Endothelial cell of umbilical vein (primary cell): ENCODE data around the gene NPTX1. TPM values are rescaled to one million over a fixed set of nuclear protein-coding genes. Genes with fewer than 3 reads are reported as not detected.

Experiments
- BruUV-seq: library from RNA; stranded (reverse); fragments of 400-500 nt; replicated peaks from 2 replicates; lab custom pipeline; 2021; lab: Mats Ljungman, UMichigan
- CTCF ChIA-PET: fragments of 300-600, 350-600 bp; sonication (Branson Sonifier 250); formaldehyde crosslinking; loops from one replicate; lab custom pipeline; 2021; ENCODE audit warnings: antibody characterized with exemption, inconsistent platforms; lab: Charles Lee
- POLR2A ChIA-PET: fragments of 300-600, 350-600 bp; sonication (Branson Sonifier 250); formaldehyde crosslinking; loops from one replicate; lab custom pipeline; 2021; ENCODE audit warnings: antibody characterized with exemption, inconsistent platforms; lab: Charles Lee
- DNase-seq: peaks from one replicate; pipeline ENCODE4 v3.0.0-alpha.2; 2011; ENCODE audit warnings: low read depth, low spot score
- FAIRE-seq: peaks from 2 replicates; lab custom pipeline; 2011; peaks lifted over from hg19 to GRCh38; lab: Jason Lieb, UNC
- H2AFZ ChIP-seq: 2 replicates; pipeline ENCODE4 v1.6.0; 2012; ENCODE audit warnings: low read depth, low read length, control low read depth, inconsistent platforms
- H3K27ac ChIP-seq: 2 replicates; pipeline ENCODE4 v1.5.1; 2011; ENCODE audit warnings: low read depth, mild to moderate bottlenecking, control low read depth, low read length, moderate library complexity; ENCODE audit not compliant: insufficient read depth
- H3K27me3 ChIP-seq, 2 experiments: 2 replicates each; pipeline versions ENCODE4 v1.6.0 to v1.6.1; 2011; ENCODE audit warnings: low read length in 2 of 2, mixed read lengths in 1 of 2; ENCODE audit not compliant: control insufficient read depth in 2 of 2, insufficient read depth in 2 of 2
- H3K36me3 ChIP-seq, 2 experiments: 2 replicates in 1 of 2; 3 replicates in 1 of 2; pipeline ENCODE4 v1.5.1; 2011; ENCODE audit warnings: low read length in 2 of 2, mild to moderate bottlenecking in 1 of 2, moderate library complexity in 1 of 2; ENCODE audit not compliant: control insufficient read depth in 2 of 2, insufficient read depth in 2 of 2; ENCODE audit errors: extremely low read depth in 1 of 2
- H3K4me1 ChIP-seq: 3 replicates; pipeline ENCODE4 v1.5.1; 2011; ENCODE audit warnings: mild to moderate bottlenecking, low read length; ENCODE audit not compliant: control insufficient read depth, insufficient read depth; ENCODE audit errors: extremely low read depth
- H3K4me2 ChIP-seq: 2 replicates; pipeline ENCODE4 v1.6.1; 2011; ENCODE audit warnings: low read length, control low read depth, mixed read lengths; ENCODE audit not compliant: insufficient read depth
- H3K4me3 ChIP-seq, 3 experiments: fragments of 200-600 bp in 1 of 3; sonication (generic), shearing (Covaris generic) in 1 of 3; replicated peaks in 1 of 3; 2 replicates each; pipeline ENCODE4 v1.5.1; 2011 to 2016; ENCODE audit warnings: control low read depth in 3 of 3, low read length in 3 of 3, mild to moderate bottlenecking in 2 of 3, inconsistent platforms in 1 of 3, low read depth in 1 of 3, moderate library complexity in 1 of 3; ENCODE audit not compliant: insufficient read depth in 1 of 3
- H3K79me2 ChIP-seq: 2 replicates; pipeline ENCODE4 v1.6.0; 2012; ENCODE audit warnings: low read length, inconsistent platforms; ENCODE audit not compliant: control insufficient read depth, insufficient read depth
- H3K9ac ChIP-seq: replicated peaks from 2 replicates; pipeline ENCODE3; 2011; ENCODE audit warnings: low read length, control low read depth; ENCODE audit not compliant: insufficient read depth; ENCODE audit errors: extremely low read depth
- H3K9me1 ChIP-seq: replicated peaks from 3 replicates; pipeline ENCODE4 v1.6.0; 2011; ENCODE audit warnings: mild to moderate bottlenecking, low read length; ENCODE audit not compliant: control insufficient read depth, insufficient read depth; ENCODE audit errors: extremely low read depth
- H3K9me3 ChIP-seq: replicated peaks from 2 replicates; pipeline ENCODE4 v1.5.1; 2012; ENCODE audit warnings: low read length, inconsistent platforms; ENCODE audit not compliant: control insufficient read depth, insufficient read depth
- H4K20me1 ChIP-seq: replicated peaks from 2 replicates; pipeline ENCODE3; 2011; ENCODE audit warnings: mild to moderate bottlenecking, low read length; ENCODE audit not compliant: control insufficient read depth, insufficient read depth; ENCODE audit errors: extremely low read depth
- EZH2 ChIP-seq: IDR thresholded peaks from 2 replicates; pipeline ENCODE4 v1.6.1; 2012; ENCODE audit warnings: borderline replicate concordance, low read depth, mild to moderate bottlenecking, moderate library complexity, low read length, inconsistent platforms; ENCODE audit not compliant: severe bottlenecking
- FOS ChIP-seq: IDR thresholded peaks from 2 replicates; pipeline ENCODE4 v1.6.1; 2011; ENCODE audit warnings: mild to moderate bottlenecking, low read length, moderate library complexity, borderline replicate concordance; ENCODE audit not compliant: insufficient read depth
- GATA2 ChIP-seq: IDR thresholded peaks from 2 replicates; pipeline ENCODE4 v1.7.0; 2011; ENCODE audit warnings: low read depth, mild to moderate bottlenecking, moderate library complexity, mixed read lengths, low read length; ENCODE audit not compliant: insufficient read length, insufficient read depth
- JUN ChIP-seq: IDR thresholded peaks from 2 replicates; pipeline ENCODE4 v1.6.1; 2011; ENCODE audit warnings: borderline replicate concordance, low read depth; ENCODE audit not compliant: insufficient read length, insufficient read depth
- MAX ChIP-seq: IDR thresholded peaks from 2 replicates; pipeline ENCODE4 v1.6.1; 2011; ENCODE audit not compliant: insufficient read depth, insufficient read length
- MYC ChIP-seq: IDR thresholded peaks from one replicate; pipeline ENCODE4 v1.6.1; 2011; ENCODE audit warnings: mild to moderate bottlenecking, low read depth, low read length
- POLR2A ChIP-seq: IDR thresholded peaks from 2 replicates; pipeline ENCODE4 v1.6.1; 2012; ENCODE audit warnings: low read depth, mild to moderate bottlenecking, control low read depth, low read length
- POLR2AphosphoS5 ChIP-seq: IDR thresholded peaks from 2 replicates; pipeline ENCODE4 v1.6.1; 2012; ENCODE audit warnings: low read depth, mild to moderate bottlenecking, control low read depth, low read length, moderate library complexity; ENCODE audit not compliant: insufficient read depth
- dilution Hi-C: fragments of 300-500 bp; cut with MboI; formaldehyde crosslinking; loops from one replicate; pipeline ENCODE4 v1.15.0; 2019; ENCODE audit warnings: low sequenced_read_pairs; ENCODE audit not compliant: extremely low pct_ligation_motif_present
- intact Hi-C: fragments of 100-400 bp; cut with micrococcal nuclease; formaldehyde crosslinking; loops from one replicate; pipeline ENCODE4 v1.10.0; 2022
- polyA plus RNA-seq, 4 experiments: library from polyadenylated mRNA; depleted of rRNA in 3 of 4; stranded (reverse) in 3 of 4; unstranded in 1 of 4; fragments of >200 nt; gene quantifications; 2 replicates each; pipeline versions ENCODE4 v1.2.1 to v1.2.3, GENCODE V29; 2011 to 2012; ENCODE audit warnings: missing spikeins in 1 of 4
- total RNA-seq: library from RNA; stranded (reverse); gene quantifications from 2 replicates; pipeline ENCODE4 v1.2.3, GENCODE V29; 2021
- TF ChIP-seq, protein P1 (sequence below), 2 donors: IDR thresholded peaks; 1 replicate in 1 of 2; 2 replicates in 1 of 2; pipeline ENCODE4 v1.5.1; 2011; ENCODE audit warnings: low read length in 2 of 2, mild to moderate bottlenecking in 2 of 2, moderate library complexity in 2 of 2, control low read depth in 1 of 2, inconsistent platforms in 1 of 2, low read depth in 1 of 2; ENCODE audit not compliant: insufficient read depth in 1 of 2; ENCODE audit errors: extremely low read depth in 1 of 2

The NPTX1 gene
- total and polyA plus RNA-seq, 2 donors (not counting 3 experiments of a cell fraction or from before 2014, with no cell fraction given): 0.03 TPM; not detected in 1

DNA sequence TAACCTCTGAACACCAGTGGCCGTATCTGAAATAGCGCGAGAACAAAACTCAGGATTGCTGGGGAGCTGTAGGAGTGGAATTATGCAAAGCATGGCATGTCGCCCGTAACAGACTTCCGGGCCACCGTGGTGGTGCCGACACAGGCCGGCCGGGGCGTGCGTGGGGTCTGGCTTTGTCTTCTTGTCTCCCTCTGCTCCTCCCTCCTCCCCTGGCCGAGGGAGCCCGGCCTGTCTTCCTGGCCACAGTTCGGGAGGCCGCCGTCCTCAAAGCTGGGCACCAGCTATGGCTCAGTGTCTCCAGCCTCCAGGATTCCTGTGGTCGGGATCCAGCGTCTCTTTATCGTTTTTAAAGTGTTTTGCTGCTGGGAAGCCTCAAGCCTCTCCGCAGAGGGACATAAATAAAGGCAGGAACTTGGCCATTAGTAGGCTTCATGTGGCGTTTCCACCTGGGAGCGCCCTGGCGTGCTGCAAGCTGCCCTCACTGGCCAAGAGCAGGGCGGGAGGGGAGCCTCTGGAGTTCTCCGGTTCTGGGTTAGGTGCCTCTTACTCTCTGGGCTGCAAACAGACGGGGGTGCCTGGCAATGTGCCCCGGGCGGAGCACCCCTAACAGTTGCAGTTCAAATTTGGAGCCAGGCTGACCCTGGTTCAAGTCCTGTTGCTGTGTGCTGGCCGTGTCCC, 22.0 kb upstream of the NPTX1 start:
- H3K27me3 ChIP-seq: peaks cover 0 to 2% of the 10 kb centered on the region in 2 experiments
- no peaks in the 10 kb centered on the region for H3K4me1 ChIP-seq
- H4K20me1 ChIP-seq: no peaks in the 10 kb centered on the region
- no peaks in the 10 kb centered on the region for H3K9me3 ChIP-seq
- ChIA-PET POLR2A (no interaction called here), CTCF (no interaction called here)
- TF ChIP-seq MAX (no peak), MYC (no peak), POLR2A (no peak), EZH2 (no peak), POLR2AphosphoS5 (no peak), FOS (no peak), JUN (no peak), GATA2 (no peak)
- TF ChIP-seq, protein P1, sequence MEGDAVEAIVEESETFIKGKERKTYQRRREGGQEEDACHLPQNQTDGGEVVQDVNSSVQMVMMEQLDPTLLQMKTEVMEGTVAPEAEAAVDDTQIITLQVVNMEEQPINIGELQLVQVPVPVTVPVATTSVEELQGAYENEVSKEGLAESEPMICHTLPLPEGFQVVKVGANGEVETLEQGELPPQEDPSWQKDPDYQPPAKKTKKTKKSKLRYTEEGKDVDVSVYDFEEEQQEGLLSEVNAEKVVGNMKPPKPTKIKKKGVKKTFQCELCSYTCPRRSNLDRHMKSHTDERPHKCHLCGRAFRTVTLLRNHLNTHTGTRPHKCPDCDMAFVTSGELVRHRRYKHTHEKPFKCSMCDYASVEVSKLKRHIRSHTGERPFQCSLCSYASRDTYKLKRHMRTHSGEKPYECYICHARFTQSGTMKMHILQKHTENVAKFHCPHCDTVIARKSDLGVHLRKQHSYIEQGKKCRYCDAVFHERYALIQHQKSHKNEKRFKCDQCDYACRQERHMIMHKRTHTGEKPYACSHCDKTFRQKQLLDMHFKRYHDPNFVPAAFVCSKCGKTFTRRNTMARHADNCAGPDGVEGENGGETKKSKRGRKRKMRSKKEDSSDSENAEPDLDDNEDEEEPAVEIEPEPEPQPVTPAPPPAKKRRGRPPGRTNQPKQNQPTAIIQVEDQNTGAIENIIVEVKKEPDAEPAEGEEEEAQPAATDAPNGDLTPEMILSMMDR (IDR thresholded peaks at IDR 0.05; ENCODE audit: extremely low read depth in 1 of 2, insufficient read depth in 1 of 2, low read depth in 1 of 2, low read length in 2 of 2): no peak
- H3K4me2 ChIP-seq: no peak overlapping the region
- FAIRE-seq (no peak), DNase-seq (no peak)
- no peak overlapping the region for H2AFZ ChIP-seq
- H3K4me3 ChIP-seq: no peak overlapping the region
- no peak overlapping the region for H3K9ac ChIP-seq
- H3K9me1 ChIP-seq: no peaks in the 10 kb centered on the region
- H3K27ac ChIP-seq: no peak overlapping the region
- H3K79me2 ChIP-seq: no peaks in the 10 kb centered on the region
- dilution Hi-C loops (no loop called here), intact Hi-C loops (no loop called here)
- no peaks in the 10 kb centered on the region for H3K36me3 ChIP-seq
- BruUV-seq: no TSS peak
